ENCODE data around the gene SV2B.

DNA sequence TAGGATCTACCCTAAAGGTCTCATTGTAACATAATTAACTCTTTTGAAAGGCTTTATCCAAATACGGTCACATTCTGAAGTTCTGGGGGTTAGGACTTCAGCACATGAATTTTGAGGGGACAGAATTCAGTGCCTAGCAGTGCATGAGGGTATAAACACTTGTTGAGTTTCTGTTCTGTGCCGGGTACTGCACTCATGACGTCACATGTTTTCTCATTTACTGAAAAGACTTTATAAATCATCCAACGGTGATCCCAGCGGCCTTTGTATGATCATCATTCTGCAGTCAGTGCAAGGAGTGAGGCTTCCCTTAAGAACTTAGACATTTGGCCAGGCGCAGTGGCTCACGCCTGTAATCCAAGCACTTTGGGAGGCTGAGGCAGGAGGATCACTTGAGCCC is 25.1 kb downstream of the SV2B start:
- no peak for TF ChIP-seq POLR2AphosphoS5 (IDR thresholded peaks at IDR 0.05; ENCODE audit: low read depth)
- TF ChIP-seq, protein P1, sequence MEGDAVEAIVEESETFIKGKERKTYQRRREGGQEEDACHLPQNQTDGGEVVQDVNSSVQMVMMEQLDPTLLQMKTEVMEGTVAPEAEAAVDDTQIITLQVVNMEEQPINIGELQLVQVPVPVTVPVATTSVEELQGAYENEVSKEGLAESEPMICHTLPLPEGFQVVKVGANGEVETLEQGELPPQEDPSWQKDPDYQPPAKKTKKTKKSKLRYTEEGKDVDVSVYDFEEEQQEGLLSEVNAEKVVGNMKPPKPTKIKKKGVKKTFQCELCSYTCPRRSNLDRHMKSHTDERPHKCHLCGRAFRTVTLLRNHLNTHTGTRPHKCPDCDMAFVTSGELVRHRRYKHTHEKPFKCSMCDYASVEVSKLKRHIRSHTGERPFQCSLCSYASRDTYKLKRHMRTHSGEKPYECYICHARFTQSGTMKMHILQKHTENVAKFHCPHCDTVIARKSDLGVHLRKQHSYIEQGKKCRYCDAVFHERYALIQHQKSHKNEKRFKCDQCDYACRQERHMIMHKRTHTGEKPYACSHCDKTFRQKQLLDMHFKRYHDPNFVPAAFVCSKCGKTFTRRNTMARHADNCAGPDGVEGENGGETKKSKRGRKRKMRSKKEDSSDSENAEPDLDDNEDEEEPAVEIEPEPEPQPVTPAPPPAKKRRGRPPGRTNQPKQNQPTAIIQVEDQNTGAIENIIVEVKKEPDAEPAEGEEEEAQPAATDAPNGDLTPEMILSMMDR (IDR thresholded peaks at IDR 0.05; ENCODE audit: insufficient read depth, low read length) = no peak

All from HL-60 (cell line).